HG02763 (cell line): ENCODE data around the gene UBFD1.
A peak's percentile ranks its signal among the peaks of the same experiment; 100 is the strongest.
"Not testable (repeated sequence)": the region's sequence is repeated elsewhere in the genome, so short reads cannot be mapped to it uniquely, and the experiment has no call there.

Experiments
- ATAC-seq: cut with Tn5 transposase; IDR thresholded peaks from one replicate; pipeline ENCODE4 v1.9.1; 2021; ENCODE audit warnings: mild to moderate bottlenecking, moderate library complexity; ENCODE audit not compliant: unreplicated experiment

UBFD1 gene, protein sequence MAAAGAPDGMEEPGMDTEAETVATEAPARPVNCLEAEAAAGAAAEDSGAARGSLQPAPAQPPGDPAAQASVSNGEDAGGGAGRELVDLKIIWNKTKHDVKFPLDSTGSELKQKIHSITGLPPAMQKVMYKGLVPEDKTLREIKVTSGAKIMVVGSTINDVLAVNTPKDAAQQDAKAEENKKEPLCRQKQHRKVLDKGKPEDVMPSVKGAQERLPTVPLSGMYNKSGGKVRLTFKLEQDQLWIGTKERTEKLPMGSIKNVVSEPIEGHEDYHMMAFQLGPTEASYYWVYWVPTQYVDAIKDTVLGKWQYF

DNA sequence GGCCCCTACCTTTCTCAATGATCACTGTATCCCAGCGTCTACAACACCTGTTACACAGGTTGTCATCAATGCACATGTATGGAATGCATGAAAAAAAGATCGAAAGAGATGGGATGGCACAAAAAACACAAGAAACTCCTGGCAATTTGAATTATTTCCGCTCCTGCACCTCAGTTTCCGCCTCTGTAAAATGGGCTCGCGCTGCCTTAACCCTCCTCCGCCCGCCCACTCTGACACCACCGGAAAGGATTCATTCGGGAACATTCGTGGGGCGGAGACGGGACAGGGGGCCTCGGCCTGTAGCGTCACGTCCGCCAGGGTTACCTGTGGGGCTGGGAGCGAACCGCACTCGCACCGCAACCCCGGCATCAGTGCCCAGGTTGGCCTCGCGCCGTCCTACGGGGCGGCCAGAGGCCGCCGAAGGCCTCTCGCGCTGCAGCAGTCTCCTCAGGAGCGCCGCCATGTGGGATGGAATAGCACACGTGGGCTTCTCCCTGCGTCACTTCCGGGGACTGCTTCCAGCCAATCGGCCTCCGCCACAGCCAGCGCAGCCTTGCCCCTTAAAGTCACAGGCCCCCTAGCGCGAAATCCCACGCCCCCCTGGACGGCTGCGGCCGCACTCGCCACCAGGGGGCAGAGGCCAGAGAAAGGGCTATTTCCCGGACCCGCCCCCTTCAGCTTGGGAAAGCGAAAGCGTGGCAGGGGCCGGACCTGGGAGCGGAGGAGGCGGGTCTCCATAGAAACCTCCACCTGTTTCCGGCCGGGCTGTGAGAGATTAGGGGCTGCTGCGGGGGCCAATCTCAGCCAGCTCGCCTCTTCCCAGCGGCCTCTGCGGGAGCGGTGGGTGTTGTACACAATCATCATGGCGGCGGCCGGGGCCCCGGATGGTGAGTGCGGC lies at the start of gene UBFD1, which contains the start of gene EARS2:
Gene UBFD1, plus strand, starts transcription at position 847 of the 898 bp plus-strand sequence. Its CDS starts 16 bp downstream, at position 863.
Gene EARS2, minus strand, starts transcription at position 470 of the 898 bp plus-strand sequence. Its CDS starts 7 bp downstream, at position 463.
- ATAC-seq = peak; percentile 92

DNA sequence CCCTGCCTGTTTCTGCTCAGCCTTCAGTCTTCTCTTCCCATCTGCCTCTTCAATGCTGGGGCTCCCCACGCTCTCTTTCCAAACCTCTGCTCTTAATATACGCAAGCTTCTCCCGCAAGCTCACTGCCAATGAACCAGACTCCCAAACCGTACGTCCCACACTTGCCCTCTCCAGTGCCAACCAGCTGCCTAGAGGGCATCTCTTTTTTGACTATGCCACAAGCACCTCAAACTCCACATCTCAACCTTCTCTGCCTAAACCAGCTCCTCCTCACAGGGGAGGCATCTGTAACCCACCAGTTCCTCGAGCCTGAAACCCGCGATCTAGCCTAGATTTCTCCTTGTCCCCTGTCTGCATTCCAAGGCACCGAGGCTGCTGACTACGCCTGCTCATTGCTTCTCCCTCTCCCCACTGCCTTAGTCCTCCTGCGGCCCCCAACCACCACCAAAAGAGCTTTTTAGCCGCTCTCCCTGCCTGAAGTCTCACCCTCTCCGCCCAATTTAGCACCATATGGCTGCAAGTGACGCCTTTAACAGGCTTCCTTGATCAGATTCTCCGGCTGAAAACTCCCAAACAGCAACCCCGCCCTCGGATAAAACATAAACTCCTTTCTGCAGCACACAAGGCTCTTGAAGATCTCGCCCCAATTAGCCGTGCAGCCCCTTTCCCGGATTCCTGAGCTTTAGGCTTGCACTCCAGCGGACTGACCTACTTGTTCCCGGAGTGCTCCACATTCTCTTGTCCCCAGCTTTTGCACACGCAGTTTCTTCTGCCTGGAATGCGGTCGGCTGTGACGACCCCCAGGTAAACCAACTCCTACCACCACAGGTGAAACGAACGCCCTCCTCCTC lies 48.7 kb upstream of the UBFD1 start:
- no peak for ATAC-seq

DNA sequence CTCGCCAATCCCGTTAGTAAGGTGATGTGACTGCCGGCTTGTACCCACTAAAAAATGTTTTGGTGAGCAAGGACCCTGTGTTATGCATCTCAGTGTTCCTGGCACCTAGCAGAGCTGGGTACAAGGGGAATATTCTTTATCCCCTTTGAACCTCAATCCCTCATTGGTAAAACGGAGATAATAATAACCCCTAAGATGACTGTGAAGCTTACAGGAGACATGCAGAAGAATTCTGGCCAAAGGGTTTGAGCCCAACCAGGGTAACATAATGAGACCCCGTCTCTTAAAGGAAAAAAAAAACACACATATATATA lies 48.1 kb upstream of the UBFD1 start:
- ATAC-seq = no peak

DNA sequence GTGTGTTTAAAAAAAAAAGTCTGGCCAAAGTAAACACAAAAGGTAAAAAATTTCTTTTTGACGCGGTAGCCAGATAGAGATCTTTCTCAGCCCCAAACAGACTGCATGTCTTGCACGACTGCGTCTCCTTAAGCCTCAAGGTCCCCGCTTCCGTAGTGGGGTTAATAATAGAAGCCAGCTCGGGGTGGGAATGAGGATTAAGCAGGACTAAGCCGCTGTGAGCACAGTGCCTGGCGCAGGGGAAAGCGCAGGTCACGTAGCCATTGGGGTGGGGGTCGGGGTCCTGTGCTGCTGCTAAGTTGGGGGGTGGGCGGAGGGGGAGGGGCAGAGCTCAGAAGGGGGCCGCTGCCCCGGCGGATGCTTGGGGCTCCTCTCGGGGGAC lies 47.8 kb upstream of the UBFD1 start:
- peak; percentile 12 for ATAC-seq

DNA sequence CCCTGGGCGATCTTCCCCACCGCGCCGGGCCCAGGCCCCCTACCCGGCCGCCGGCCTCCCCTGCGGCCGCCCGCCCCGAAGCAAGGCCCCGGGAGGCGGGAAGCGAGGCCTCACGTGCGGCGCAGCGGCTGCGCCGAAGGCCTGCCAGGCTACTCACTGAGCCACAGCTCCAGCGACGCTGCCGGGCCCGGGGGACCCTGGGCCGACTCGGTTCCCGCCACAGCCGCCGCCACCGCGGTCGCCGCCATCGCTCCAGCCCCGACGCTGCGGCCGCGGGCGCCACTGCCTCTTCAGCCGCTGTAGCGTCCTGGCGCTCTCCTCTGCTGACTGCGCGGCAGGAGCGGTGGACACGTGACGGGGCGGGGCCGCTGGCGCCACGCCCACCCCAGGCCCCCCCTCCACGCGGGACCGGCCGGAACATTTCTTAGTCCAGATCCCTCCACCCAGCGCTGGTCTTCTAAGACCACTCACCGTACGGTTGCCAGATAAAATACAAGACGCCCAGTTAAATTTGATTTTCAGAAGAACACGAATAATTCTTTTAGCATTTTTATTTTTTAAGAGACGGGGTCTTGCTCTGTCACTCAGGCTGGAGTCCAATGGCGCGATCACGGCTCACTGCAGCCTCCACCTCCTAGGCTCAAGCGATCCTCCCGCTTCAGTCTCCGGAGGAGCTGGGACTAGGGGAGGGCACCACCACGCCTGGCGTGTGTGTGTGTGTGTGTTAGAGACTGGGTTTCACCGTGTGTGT lies 47.2 kb upstream of the UBFD1 start, which contains the start of gene GGA2:
Gene GGA2, minus strand, starts transcription at position 331 of the 751 bp plus-strand sequence. Its CDS starts 83 bp downstream, at position 248.
- ATAC-seq = peak; percentile 70

DNA sequence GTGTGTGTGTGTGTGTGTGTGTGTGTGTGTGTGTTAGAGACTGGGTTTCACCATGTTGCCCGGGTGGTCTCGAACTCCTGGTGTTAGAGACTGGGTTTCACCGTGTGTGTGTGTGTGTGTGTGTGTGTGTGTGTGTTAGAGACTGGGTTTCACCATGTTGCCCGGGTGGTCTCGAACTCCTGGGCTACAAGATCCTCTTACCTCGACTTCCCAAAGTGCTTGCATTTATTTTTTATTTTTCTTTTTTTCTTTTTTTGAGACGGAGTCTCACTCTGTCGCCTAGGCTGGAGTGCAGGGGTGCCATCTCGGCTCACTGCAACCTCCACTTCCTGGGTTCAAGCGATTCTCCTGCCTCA lies 46.6 kb upstream of the UBFD1 start:
- not testable (repeated sequence) for ATAC-seq

DNA sequence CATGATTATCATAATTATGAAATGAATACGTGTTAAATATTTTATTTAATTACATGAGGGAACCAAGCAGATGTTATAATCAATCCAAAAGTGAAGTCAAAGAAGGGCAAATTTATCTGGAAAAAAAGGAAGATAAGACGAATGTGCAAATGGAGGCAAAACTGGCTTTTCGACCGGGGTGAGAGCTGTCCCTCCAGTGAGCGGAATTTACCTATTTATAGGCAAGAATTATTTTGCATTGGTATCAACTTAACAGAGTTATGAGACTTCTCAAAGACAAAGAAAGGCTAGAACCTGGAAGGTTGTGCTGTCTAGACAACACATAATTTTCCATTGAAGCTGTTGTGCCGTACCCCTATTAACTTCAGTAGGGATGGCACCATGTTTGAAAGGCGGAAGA lies 45.8 kb upstream of the UBFD1 start:
- ATAC-seq = no peak

DNA sequence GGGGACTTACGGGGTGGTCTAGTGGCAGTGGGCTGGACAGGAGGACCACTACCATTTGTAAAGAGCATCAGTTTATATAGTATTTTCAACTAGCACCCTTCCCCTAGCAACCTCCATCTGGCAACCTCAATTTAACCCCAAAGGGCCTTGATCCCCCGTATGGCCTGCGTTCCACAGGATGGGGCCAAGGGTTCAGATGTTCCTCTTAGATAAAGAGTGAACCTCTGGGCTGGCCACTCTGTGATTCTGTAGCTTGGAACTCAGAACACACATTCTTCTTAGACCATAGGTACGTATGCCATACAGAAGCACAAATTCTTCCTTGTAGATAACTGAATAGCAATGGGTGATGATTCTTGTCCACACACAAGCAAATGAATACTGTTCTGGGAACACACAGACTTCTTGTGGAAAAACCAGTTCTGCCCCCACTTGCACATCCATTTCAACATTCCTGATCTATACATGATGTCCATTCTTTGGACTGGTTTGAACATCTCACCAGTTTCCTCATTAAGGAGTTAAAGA lies 45.3 kb upstream of the UBFD1 start:
- ATAC-seq = no peak

DNA sequence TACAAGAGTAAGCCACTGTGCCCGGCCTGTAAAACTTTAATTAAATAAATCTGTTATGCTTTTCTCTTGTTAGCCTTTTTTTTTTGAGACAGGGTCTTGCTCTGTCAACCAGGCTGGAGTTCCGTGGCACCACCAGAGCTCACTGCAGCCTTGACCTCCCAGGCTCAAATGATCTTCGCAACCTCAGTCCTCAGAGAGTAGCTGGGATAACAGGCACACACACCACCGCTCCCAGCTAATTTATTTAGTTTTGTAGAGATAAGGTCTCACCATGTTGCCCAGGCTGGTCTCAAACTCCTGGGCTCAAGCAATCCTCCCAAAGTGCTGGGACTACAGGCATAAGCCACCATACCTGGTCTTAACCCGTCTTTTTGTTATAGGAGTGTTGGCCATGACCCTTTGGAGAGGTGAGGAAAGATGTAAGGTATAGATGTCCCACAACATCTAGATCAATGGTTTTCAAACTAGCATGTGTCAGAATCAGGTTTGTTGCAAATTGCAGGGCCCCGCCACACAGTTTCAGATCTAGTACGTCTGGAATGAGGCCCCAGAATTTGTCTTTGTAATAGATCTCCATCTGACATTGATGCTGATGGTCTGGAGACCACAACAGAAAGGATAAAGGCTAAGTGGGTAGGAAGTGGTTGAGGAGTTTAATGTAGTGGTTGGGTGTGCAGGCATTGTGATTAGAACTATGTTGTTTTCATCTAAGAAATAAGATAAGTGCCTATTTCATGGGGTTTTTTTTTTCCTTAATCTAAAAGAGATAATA lies 43.0 kb upstream of the UBFD1 start:
- ATAC-seq = no peak

DNA sequence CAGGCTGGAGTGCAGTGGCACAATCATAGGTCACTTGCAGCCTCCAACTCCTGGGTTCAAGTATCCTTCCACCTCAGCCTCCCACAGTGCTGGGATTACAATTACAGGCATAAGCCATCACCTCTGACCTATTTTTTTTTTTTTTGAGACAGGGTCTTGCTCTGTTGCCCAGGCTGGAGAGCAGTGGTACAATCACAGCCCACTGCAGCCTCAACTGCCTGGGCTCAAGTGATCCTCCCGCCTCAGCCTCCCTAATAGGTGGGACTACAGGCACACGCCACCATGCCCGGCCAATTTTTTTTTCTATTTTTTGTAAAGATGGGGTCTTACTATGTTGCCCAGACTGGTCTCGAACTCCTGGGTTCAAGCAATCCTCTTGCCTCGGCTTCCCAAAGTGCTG lies 41.6 kb upstream of the UBFD1 start:
- no peak for ATAC-seq

DNA sequence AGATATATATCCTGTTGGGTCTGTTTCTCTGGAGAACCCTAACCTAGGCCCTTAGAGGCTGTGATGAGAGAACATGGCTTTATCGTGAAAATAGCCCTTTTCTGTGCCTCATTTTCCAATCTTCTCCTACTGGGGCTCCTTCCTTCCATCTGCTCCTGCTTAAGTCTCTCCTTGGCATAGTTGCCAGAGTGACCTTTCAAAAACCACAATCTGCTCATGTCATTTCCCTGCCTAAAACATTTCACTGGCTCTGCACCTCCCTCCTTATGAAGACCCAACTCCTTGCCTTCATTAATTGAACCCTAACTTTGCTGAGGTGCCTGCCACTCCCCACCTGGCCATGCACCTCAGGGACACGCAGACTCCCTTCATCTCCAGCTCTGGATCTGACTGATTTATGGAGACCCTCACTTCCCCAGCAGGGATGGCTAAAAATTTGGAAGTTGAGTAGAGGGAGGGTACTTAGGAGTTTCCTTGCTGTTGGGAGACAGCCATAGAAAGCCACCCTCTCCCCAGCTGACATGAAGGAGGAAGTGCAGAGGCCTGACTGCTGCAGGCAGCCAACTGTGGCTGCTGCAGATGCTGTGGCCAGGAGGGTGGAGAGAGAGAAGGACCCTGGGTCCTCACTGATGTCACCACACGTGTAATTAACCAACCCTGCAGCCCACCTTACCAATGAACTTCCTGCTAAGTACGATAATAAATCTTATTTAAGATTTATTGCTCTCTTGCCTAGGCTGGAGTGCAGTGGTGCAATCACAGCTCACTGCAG lies 41.0 kb upstream of the UBFD1 start:
- ATAC-seq = no peak

DNA sequence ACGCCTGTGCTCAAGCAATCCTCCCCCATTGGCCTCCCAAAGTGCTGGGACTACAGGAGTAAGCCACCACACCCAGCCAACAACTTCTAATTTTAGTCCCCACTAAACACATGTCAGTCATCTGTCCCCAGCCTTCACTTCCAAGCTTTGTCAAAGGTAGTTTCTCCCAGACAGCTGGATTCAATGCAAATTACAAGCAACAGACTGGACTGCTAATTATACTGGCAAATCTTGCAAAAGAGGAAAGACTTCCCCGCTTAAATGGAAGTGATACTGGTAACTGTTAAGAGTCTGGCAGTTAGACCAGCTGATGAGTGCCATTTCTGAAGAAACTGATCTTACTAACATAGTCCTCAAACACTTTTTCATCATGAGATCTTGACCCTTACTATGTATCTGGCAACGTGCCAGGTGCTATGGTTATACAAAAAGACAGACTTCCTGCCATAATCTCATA lies 39.1 kb upstream of the UBFD1 start:
- peak; percentile 69 for ATAC-seq

DNA sequence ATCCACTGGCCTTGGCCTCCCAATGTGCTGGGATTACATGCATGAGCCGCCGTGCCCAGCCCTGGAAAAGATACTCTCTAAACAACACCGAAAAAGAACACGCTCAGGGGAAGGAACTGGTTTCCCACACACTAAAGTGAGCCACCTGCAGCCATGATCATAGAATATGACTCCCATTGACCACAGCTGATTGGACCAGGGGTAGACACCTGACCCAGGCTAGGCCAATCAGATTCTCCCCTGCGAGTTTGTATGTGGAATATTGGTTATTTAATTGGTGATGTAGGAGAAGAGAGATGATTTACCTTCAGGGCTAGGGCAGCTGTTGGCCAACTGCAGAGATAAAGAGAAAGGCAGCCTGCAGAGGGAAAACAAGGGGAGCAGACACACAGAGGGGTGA lies 38.2 kb upstream of the UBFD1 start:
- ATAC-seq = no peak

DNA sequence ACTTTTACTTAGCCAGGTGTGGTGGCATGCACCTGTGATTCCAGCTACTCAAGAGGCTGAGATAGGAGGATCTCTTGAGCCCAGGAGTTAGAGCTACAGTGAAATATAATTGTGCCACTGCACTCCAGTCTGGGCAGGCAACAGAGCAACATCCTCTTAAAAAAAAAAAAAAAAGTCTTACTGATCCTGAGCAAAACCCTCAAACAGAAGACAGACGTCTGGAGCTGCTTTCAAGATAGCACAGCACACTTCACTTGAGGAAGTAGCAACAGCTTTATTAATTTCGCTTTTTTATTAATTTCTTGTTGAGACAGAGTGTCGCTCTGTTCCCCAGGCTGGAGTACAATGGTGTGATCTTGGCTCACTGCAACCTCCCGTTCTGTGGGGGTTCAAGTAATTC lies 37.0 kb upstream of the UBFD1 start:
- ATAC-seq = no peak

DNA sequence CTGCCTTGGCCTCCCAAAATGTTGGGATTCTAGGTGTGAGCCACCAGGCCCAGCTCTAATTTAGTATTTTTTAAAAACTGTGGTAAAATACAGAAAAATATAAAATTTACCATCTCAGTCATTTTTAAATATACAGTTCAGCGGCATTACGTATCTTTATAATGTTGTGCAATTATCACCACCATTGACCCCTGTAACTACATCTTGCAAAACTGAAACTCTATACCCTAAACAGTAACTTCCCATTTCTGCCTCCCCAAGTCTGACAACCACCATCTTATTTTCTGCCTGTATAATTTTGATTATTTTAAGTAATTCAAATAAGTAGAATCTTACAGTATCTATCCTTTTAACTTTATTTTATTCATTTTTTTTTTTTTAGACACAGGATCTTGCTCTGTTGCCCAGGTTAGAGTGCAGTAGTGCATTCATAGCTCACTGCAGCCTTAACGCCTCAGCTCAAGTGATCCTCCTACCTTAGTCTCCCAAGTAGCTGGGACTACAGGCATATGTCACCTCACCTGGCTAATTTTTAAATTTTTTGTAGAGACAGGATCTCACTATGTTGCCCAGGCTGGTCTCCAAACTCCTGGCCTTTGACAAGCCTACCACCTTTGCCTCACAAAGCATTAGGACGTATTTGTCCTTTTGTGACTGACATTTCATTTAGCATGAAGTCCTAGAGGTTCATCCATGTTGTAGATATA lies 36.3 kb upstream of the UBFD1 start:
- ATAC-seq = no peak

DNA sequence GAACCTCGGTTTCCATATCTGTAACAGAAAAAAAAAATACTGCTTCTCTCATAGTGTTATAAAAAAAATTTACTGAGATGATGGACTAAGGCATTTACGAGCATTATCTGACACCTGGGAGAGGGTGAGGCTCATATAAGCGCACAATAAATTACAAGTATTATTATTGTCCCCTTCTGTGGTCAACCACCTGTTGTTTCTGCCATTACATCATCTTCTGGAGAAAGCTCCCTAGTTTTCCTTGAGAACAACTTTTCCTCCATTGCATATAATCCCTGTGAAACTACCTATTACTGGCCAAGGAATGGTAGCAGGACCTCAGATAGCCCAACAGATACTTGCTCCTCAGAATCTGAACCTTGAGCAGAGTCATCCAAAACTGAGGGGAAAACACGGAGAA lies 35.6 kb upstream of the UBFD1 start:
- no peak for ATAC-seq

DNA sequence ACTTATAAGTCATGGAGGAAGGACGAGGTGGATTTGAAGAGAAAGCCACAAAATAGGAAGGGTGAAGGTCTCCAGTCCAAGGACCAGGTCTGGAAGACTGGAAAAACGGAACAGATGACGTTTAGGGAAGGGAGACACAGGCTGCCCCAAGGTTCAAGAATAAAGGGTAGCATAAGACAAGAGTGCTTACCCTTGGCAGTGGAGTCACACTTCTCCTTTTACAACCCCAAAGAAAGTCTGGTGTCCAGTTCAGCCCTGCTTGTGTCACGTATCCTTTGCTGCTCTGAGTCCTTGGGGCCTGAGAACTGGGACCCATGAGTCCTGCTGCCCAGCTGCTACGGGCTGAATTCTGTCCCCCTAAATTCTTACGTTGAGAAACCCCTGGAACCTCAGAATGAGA lies 34.2 kb upstream of the UBFD1 start:
- no peak for ATAC-seq

DNA sequence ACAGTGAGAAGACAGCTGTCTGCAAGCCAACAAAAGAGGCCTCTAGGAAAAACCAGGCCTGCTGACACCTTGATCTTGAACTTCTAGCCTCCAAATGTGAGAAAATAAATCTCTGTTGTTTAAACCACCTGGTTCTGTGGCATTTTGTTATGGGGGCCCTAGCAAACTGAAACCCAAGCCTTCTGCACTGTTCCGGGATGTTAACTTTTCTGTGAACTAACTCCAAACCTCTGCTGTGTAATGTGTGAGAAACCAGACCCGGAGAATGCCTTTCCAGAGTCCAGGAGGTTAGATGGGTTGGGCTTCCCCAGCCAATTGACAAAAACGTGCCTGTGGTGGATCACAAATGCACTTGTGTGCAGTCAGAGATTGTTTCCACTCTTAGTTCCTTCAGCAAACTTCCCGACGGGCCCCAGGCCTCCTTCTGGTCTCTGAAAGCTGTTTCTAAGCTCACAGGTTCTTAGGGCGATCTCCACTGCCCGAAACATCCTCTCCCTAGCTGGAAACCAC lies 33.6 kb upstream of the UBFD1 start:
- ATAC-seq = no peak
